GM19467 (cell line): ENCODE data around the gene IVNS1ABP.
A peak's percentile ranks its signal among the peaks of the same experiment; 100 is the strongest.

Source experiments
- ATAC-seq: cut with Tn5 transposase; IDR thresholded peaks from one replicate; pipeline ENCODE4 v1.9.1; 2021; ENCODE audit warnings: mild to moderate bottlenecking, moderate library complexity; ENCODE audit not compliant: unreplicated experiment

The IVNS1ABP gene

DNA sequence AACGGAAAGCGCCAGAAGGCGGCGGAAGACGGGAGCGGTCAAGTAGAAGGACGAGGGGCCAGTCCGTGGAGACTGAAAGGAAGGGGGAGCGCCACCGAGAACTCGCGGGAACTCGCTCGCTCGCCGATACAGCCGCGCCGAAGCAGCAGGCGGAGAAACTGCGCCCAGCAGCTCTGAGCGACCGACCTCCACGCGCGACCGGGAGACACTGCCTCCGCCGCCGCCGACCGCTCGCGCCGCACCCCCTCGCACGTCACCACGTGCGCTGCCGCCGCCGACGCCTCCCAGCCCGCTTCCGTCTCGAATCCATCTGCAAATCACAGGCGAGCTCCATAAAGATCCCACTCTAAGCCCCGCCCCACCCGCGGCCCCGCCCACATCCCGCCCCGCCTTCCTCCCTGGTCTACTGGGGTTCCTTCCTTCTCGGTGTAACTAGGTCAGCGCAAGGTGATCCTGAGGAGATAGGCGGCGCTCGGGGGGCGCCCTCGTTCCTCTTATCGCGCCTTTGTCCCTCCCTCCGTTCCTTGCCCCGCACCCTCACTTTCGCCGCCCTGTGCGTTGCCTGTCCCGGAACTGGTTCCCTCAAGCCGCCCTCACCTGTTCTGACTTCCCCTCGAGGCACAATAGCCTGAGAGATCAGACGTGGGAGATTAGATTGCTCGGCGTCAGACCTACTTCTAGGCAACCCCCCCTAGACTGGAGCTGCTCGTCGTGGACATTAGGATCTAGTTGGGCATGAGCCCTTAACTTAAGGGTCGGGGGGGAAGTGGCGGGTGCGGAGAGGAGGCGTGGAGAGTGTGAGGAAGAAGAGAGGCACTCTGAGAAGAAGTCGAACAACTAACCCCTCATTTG lies at the start of gene IVNS1ABP:
Gene IVNS1ABP (minus strand): TSS at position 210 of the 852 bp plus-strand sequence. CDS start 7,750 bp downstream, outside the sequence.
- ATAC-seq: peak; percentile 73

DNA sequence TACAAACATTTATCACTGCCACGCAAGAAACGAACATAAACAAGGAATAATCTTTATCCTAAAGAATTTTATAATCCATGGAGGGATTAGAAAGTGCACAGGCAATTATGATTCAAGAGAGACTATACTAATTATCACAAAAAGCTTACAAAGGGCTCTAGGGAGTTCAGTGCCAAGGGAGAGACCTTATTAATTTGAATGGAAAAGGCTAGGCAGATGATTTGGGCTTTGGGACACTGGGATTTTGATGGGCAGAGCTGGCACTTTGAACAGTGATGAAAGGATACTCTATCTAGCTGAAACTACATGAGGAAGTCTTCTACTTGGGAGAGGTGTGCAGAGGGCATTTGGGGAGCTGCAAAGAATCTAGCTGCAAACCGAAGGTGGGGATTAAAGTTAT lies 48.9 kb upstream of the IVNS1ABP start:
- ATAC-seq: no peak

DNA sequence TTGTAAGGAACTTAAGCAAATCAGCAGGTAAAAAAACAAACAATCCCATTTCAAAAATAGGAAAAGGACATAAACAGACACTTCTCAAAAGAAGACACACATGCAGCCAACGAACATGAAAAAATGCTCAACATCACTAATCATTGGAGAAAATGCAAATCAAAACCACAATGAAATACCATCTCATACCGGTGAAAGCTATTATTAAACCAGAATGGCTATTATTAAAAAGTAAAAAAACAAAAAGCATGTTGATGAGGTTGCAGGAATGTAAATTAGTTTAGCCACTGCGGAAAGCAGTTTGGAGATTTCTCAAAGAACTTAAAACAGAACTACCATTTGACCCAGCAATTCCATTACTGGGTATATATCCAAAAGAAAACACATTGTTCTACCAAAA lies 47.5 kb upstream of the IVNS1ABP start:
- peak; percentile 66 for ATAC-seq

DNA sequence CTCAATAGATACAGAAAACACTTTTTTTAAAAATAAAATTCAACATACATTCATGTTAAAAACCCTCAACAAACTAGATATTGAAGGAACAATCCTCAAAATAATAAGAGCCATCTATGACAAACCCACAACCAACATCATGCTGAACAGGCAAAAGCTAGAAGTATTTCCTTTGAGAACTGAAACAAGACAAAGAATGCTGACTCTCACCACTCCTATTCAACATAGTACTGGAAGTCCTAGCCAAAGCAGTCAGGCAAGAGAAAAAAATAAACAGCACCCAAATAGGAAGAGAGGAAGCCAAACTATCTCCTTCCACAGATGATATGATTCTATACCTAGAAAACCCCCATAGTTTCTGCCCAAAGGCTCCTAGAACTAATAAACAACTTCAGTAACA lies 46.2 kb upstream of the IVNS1ABP start:
- no peak for ATAC-seq

DNA sequence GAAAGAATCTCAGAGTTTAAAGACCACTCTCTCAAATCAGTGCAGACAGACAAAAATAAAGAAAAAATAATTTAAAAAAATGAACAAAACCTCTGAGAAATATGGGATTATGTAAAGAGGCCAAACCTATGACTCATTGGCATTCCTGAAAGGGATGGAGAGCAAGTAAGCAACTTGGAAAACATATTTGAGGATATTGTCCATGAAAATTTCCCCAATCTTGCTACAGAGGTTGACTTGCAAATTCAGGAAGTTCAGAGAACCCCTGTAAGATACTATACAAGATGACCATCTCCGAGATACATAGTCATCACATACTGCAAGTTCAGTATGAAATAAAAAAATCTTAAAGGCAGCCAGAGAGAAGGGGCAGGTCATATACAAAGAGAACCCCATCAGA lies 43.7 kb upstream of the IVNS1ABP start:
- no peak for ATAC-seq

- ATAC-seq: no peak
Measured at GRCh38 chr1:185358957-185359356, 41.9 kb upstream of the IVNS1ABP start.

DNA sequence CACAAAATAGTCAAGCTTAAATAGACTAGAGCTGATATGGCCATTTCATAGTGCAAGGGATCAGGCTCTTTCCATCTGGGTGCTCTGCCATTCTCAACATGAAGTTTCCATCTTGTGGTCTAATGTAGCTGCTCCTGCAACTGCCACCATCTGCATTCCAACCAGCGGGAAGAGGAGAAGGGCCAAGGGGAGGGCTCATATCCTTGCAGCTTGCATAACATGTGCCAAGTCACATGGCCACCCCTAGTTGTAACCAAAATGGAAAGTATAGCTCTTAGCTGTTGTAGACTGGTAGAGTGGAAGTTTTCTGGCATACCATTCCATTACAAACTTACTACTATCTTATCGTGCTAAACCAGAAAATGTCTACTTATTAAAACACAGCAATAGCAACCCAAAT lies 38.9 kb upstream of the IVNS1ABP start:
- ATAC-seq: no peak

GRCh38 chr1:185353124-185353523 lies 36.1 kb upstream of the IVNS1ABP start:
- ATAC-seq: no peak

GRCh38 chr1:185351734-185352466 lies 34.9 kb upstream of the IVNS1ABP start:
- ATAC-seq: no peak

DNA sequence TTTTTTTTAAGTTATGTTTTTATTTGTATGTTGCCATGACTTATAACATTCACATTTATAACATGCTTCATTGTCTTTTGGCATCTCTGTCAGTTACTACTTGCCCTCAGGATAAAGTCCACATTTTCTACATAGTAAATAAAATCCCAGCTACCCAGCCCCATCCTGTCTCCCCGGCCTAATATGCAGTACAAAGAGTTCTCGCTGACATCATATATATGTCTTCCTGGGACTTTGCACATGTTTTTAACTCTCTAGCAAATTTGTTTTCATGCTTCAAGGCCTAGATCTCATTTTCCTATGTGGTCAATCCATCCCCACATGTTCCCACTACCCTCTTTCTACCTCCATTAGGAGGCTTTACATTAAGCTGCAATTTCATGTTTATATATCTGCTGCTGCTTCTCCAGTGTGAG lies 33.0 kb upstream of the IVNS1ABP start:
- no peak for ATAC-seq

DNA sequence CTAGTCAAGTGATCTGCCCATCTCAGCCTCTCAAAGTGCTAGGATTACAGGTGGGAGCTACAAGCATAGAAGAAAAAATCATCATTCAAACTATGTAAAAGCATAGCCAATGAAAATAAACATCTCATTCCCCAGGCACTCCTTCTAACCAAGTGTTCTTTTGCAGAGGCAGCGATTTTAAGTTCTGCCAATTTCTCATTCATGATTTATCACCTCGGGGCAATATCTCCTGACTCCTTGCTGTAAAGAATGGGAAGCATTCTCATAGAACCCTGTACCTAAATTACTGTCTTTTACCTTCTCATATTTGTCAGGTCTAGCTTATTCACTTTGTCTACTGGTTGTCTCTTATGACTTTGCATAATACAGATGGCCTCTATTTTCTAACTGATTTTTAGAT lies 32.5 kb upstream of the IVNS1ABP start:
- no peak for ATAC-seq

GRCh38 chr1:185348985-185349384 lies 31.9 kb upstream of the IVNS1ABP start:
- ATAC-seq: no peak

- ATAC-seq: no peak
Measured at GRCh38 chr1:185348296-185348695, 31.3 kb upstream of the IVNS1ABP start.

DNA sequence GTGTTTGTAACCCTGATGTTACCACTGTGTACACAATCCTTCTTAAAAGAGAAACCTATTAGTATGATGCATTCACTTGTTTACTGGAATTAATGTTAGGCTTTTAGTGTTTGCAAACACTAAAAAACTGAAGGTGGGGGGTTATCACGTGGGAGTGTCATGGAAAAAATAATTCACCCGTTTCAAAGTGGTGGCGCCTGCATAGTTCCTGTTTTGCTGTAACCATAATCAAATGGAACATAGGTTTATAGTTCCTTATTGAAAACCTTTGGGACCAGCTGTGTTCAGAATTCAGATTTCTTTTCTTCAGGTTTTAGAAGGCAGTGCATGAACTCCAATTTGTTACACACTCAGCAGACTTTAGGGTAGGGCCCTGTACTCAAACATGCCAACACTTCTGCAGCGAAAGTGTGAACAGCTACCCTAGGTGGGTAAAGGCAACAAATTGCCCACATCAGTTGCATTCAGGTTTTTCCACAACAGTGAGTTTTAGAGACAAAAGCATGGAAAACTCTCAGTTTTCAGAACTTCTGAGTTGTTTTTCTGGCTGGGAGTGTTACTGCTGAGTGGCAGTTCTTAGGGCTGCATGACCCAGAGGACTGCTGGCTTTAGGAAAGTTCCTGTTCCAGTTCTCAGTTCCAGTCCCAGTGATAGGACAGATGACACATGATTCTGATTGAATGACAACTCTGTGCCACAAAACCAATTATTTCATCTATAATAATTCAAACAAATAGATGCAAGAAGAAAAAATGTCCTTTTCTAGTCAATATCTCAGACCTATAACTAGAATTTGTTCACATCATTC lies 29.1 kb upstream of the IVNS1ABP start:
- no peak for ATAC-seq

DNA sequence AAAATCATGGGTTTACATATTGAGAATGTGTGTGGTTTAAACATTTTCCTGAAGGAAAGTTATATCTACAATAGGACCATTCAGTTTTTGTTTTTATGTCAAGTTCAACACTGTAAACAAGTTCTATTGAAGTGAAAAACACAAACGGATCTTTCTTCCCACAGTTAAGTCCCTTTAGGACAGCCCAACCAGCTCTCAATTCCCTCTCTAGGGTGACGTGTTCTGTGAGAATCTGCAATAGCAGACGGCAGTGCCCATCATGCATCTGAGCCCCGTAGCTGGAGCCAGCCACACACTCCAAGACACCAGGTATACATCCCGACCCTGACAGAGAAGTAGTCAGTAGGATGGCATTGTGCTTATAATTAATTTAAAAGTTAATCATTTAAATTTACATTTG lies 26.3 kb upstream of the IVNS1ABP start:
- ATAC-seq: no peak

- no peak for ATAC-seq
Measured at GRCh38 chr1:185342672-185343259, 25.7 kb upstream of the IVNS1ABP start.

DNA sequence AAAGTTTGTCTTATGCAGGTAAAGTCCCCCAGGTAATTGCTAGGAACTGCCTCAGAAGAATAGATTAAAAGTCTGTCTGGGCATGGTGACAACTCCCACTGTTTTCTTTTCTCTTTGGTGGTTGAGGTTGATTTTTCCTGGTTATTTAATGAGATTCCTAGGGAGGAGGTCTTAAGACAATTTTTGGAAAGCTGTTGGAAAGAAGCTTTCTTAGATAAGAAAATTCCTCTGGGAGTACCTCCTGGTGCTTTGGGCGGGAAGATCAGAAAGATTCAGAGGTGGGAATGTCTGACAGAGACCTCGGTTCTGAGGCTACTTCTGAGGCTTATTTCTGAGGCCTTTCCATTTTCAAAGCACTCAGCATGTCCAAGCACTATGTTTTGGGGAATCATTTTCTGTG lies 25.0 kb upstream of the IVNS1ABP start:
- ATAC-seq: no peak

GRCh38 chr1:185341196-185341781 lies 24.2 kb upstream of the IVNS1ABP start:
- ATAC-seq: no peak

DNA sequence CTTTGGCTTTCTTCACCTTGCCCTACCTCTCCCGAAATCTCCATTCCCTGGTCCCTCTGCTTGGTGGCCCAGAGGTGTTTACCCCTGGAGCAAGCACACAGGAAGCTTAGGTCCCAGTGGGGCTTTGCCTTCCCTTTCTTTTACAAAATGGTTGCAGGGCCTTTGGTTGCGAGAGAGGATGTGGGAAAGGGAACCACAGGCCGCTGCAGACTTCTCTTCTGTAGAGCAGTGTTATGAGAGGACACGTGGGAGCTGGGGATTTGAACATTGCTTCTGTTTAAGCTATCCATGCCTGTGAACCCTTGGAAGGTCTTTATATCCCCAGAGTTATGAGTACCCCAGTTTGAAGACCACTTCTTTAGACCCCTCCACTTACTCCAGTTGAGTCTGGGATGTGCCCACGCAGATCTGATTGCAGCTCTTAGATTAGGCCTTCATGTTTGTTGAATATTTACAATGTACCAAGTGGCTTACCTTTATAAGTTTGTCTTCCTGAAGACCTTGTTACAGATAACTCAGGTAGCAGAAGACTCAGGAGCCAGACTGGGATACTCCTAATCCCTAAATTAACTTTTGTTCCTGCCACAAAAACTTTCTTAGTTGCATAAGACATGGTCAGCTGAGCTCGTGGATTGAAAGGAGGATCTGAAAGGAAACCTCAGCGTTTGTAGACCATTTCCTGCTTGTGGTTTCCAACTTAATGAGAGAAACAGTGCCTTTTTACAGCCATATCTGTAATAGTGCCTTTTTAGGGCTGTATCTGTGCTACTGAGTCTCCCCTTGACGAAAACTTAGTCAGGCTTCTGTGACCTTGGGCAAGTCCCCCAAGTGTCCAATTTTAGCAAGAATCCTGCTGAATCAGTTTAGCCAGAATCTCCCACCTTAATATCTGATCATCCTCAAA lies 21.9 kb upstream of the IVNS1ABP start:
- ATAC-seq: peak; percentile 97

DNA sequence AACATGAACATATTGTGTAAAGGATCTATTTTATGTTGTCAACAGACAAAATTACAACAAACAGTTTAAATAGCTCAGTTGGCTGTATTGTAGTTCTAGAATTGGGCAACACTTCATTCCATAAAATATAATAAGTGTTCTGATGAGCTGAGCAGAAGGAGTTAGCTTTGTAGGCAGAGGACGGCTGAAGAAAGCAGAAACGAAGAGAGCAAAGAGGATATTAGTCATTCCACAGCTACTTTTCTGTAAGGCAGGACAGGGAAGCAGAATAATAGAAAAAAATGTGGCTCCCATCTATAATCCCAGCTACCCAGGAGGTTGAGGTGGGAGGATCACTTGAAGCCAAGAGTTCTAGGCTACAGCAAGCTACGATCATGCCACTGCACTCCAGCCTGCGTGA lies 20.2 kb upstream of the IVNS1ABP start:
- no peak for ATAC-seq
